Medulla oblongata (tissue), 1 donor: ENCODE data around the gene OR2F2.

Experiments
- DNase-seq: peaks from one replicate; pipeline ENCODE4 v3.0.0-alpha.2; 2015; ENCODE audit errors: extremely low spot score

The OR2F2 gene

GRCh38 chr7:143979359-143979758 lies 44.3 kb downstream of the OR2F2 start:
- no peak for DNase-seq

- DNase-seq, result no peak
Measured at GRCh38 chr7:143979998-143980397, 45.0 kb downstream of the OR2F2 start.

GRCh38 chr7:143980746-143981510 lies 45.9 kb downstream of the OR2F2 start:
- no peak for DNase-seq

- DNase-seq, result no peak
Measured at GRCh38 chr7:143983960-143984359, 48.9 kb downstream of the OR2F2 start.
